Liver (tissue), 9 donors: Measurements from ENCODE around the gene CFAP65. TPM values are rescaled to one million over a fixed set of nuclear protein-coding genes. Genes with fewer than 3 reads are reported as not detected.

Source experiments
- DNase-seq: peaks from one replicate; pipeline ENCODE4 v3.0.0-alpha.2; 2017; ENCODE audit warnings: low spot score
- H3K27ac ChIP-seq, 2 donors: one replicate each; pipeline ENCODE4 v1.7.0; 2013; ENCODE audit warnings: inconsistent platforms in 2 of 2, low read length in 2 of 2, control low read depth in 1 of 2, low read depth in 1 of 2, mild to moderate bottlenecking in 1 of 2
- H3K27me3 ChIP-seq, 4 donors: one replicate each; pipeline versions ENCODE4 v1.6.1 to v1.7.0; 2013; ENCODE audit warnings: low read length in 3 of 4, inconsistent platforms in 1 of 4, mild to moderate bottlenecking in 1 of 4, moderate library complexity in 1 of 4; ENCODE audit not compliant: control insufficient read depth in 4 of 4, insufficient read depth in 4 of 4
- H3K36me3 ChIP-seq, 4 donors: one replicate each; pipeline versions ENCODE4 v1.6.1 to v1.7.0; 2013; ENCODE audit warnings: low read length in 3 of 4, mild to moderate bottlenecking in 3 of 4, low read depth in 1 of 4, moderate library complexity in 1 of 4; ENCODE audit not compliant: control insufficient read depth in 4 of 4, insufficient read depth in 3 of 4
- H3K4me1 ChIP-seq, 4 donors: one replicate each; pipeline versions ENCODE4 v1.6.1 to v1.7.0; 2013; ENCODE audit warnings: low read length in 3 of 4, mild to moderate bottlenecking in 3 of 4, moderate library complexity in 1 of 4; ENCODE audit not compliant: control insufficient read depth in 4 of 4, insufficient read depth in 4 of 4
- H3K4me3 ChIP-seq, 3 donors: one replicate each; pipeline versions ENCODE4 v1.6.1 to v1.7.0; 2013; ENCODE audit warnings: low read length in 3 of 3, control low read depth in 1 of 3, low read depth in 1 of 3, mild to moderate bottlenecking in 1 of 3
- H3K9ac ChIP-seq, 2 donors: one replicate each; pipeline ENCODE4 v1.7.0; 2013; ENCODE audit warnings: low read length in 2 of 2, mild to moderate bottlenecking in 2 of 2, moderate library complexity in 2 of 2, control low read depth in 1 of 2, low read depth in 1 of 2
- H3K9me3 ChIP-seq, 4 donors: one replicate each; pipeline versions ENCODE4 v1.6.1 to v1.7.0; 2013; ENCODE audit warnings: low read length in 3 of 4; ENCODE audit not compliant: control insufficient read depth in 4 of 4
- ATF3 ChIP-seq: IDR thresholded peaks from 2 replicates; pipeline ENCODE4 v1.6.1; 2016; ENCODE audit warnings: antibody characterized with exemption
- CTCF ChIP-seq: fragments of 150-350 bp; IDR thresholded peaks from 2 replicates; pipeline ENCODE4 v1.5.1; 2017; ENCODE audit warnings: improper control_type of control experiment, low read depth, low read length; ENCODE audit not compliant: missing input control
- EGR1 ChIP-seq, 2 donors: IDR thresholded peaks; 2 replicates each; pipeline ENCODE4 v1.6.1; 2016 to 2018; ENCODE audit warnings: antibody characterized with exemption in 2 of 2, low read depth in 2 of 2
- FOXA1 ChIP-seq: IDR thresholded peaks from 2 replicates; pipeline ENCODE4 v1.6.1; 2016; ENCODE audit warnings: antibody characterized with exemption
- FOXA2 ChIP-seq: IDR thresholded peaks from 2 replicates; pipeline ENCODE4 v1.6.1; 2016; ENCODE audit warnings: antibody characterized with exemption
- GABPA ChIP-seq, 2 donors: IDR thresholded peaks in 1 of 2; conservative IDR thresholded peaks in 1 of 2; 2 replicates each; pipeline ENCODE4 v1.6.1; 2016; ENCODE audit warnings: antibody characterized with exemption in 2 of 2, mild to moderate bottlenecking in 1 of 2, moderate library complexity in 1 of 2
- HNF4A ChIP-seq, 2 donors: conservative IDR thresholded peaks; 2 replicates each; pipeline ENCODE4 v1.6.1; 2016; ENCODE audit warnings: antibody characterized with exemption in 2 of 2, mild to moderate bottlenecking in 2 of 2
- HNF4G ChIP-seq: IDR thresholded peaks from 2 replicates; pipeline ENCODE4 v1.6.1; 2016; ENCODE audit warnings: antibody characterized with exemption
- JUND ChIP-seq, 2 donors: IDR thresholded peaks; 2 replicates each; pipeline ENCODE4 v1.6.1; 2016; ENCODE audit warnings: antibody characterized with exemption in 2 of 2
- MAX ChIP-seq: IDR thresholded peaks from 2 replicates; pipeline ENCODE4 v1.6.1; 2016; ENCODE audit warnings: antibody characterized with exemption
- NR2F2 ChIP-seq: IDR thresholded peaks from 2 replicates; pipeline ENCODE4 v1.6.1; 2016; ENCODE audit warnings: antibody characterized with exemption
- RAD21 ChIP-seq, 2 donors: IDR thresholded peaks; 2 replicates each; pipeline ENCODE4 v1.6.1; 2016; ENCODE audit warnings: antibody characterized with exemption in 2 of 2, mild to moderate bottlenecking in 2 of 2
- REST ChIP-seq: IDR thresholded peaks from 2 replicates; pipeline ENCODE4 v1.6.1; 2016; ENCODE audit warnings: antibody characterized with exemption, mild to moderate bottlenecking
- RXRA ChIP-seq, 2 donors: IDR thresholded peaks; 2 replicates each; pipeline ENCODE4 v1.6.1; 2017 to 2018; ENCODE audit warnings: antibody characterized with exemption in 2 of 2, mild to moderate bottlenecking in 1 of 2
- SP1 ChIP-seq: IDR thresholded peaks from 2 replicates; pipeline ENCODE4 v1.6.1; 2018; ENCODE audit warnings: antibody characterized with exemption, mild to moderate bottlenecking
- TAF1 ChIP-seq: conservative IDR thresholded peaks from 2 replicates; pipeline ENCODE4 v1.6.1; 2016; ENCODE audit warnings: antibody characterized with exemption, mild to moderate bottlenecking
- YY1 ChIP-seq: IDR thresholded peaks from 2 replicates; pipeline ENCODE4 v1.6.1; 2016; ENCODE audit warnings: antibody characterized with exemption, mild to moderate bottlenecking
- ZBTB33 ChIP-seq: IDR thresholded peaks from 2 replicates; pipeline ENCODE4 v1.6.1; 2016; ENCODE audit warnings: antibody characterized with exemption
- WGBS: extraction: QIAGEN DNeasy Blood & Tissue Kit; methylation state at CpG from one replicate; pipeline ENCODE4 v1.1.7; 2013; 5-methylcytosine and 5-hydroxymethylcytosine counted together
- polyA plus RNA-seq, 2 donors: library from polyadenylated mRNA; stranded (reverse) in 1 of 2; unstranded in 1 of 2; fragments of 200-250 nt in 1 of 2; fragments of >200 nt in 1 of 2; fragmentation: Nextera tagmentation in 1 of 2; extraction: Ambion mirVana in 1 of 2; gene quantifications; one replicate each; pipeline versions ENCODE4 v1.2.1 to v1.2.3, GENCODE V29; 2013 to 2015
- total RNA-seq, 2 donors: library from RNA; depleted of rRNA; stranded (reverse); fragments of >200 nt; gene quantifications; one replicate each; pipeline ENCODE4 v1.2.3, GENCODE V29; 2014
- donor health status: healthy.
- donor health status: healthy.
- donor health status: healthy.
- donor health status: healthy.
- donor health status: healthy.

Gene CFAP65
- total and polyA plus RNA-seq, 4 donors, result not detected

- Histone ChIP-seq H3K4me3 (no peak overlapping the region), H3K27ac (no peak overlapping the region), H3K36me3 (peaks cover 0 to 15% (median 6%) of the 10 kb centered on the region in 4 donors), H3K4me1 (peaks cover 0 to 15% (median 11%) of the 10 kb centered on the region in 4 donors), H3K27me3 (no peaks in the 10 kb centered on the region), H3K9me3 (no peaks in the 10 kb centered on the region), H3K9ac (no peak overlapping the region)
- no peak for DNase-seq
- TF ChIP-seq NR2F2, result no peak
- no peak for TF ChIP-seq REST
- TF ChIP-seq RAD21 (IDR thresholded peaks at IDR 0.05), result peak in 1 of 2 donors; percentile 10
- TF ChIP-seq HNF4A (conservative IDR thresholded peaks at IDR 0.05), result peak; percentile 23 to 37
- no peak for TF ChIP-seq FOXA2
- peak; percentile 25 for TF ChIP-seq SP1
- no peak for TF ChIP-seq ATF3
- 30% methylated on average over 6 of the region's 6 CpGs for WGBS
These were observed 30.0 kb upstream of the CFAP65 start for GRCh38 chr2:219071131-219071816.

GRCh38 chr2:219065484-219065883 lies 24.2 kb upstream of the CFAP65 start:
- 83% methylated on average over 1 of the region's 1 CpG for WGBS
- Histone ChIP-seq H3K4me3 (no peak overlapping the region), H3K27me3 (no peaks in the 10 kb centered on the region), H3K36me3 (no peaks in the 10 kb centered on the region), H3K9ac (no peak overlapping the region), H3K4me1 (peaks cover 0 to 8% (median under 1%) of the 10 kb centered on the region in 4 donors), H3K9me3 (no peaks in the 10 kb centered on the region), H3K27ac (no peak overlapping the region)
- DNase-seq, result no peak
- TF ChIP-seq ATF3 (no peak), NR2F2 (no peak), MAX (no peak), REST (no peak), HNF4A (conservative IDR thresholded peaks at IDR 0.05) (no peak), FOXA2 (no peak), EGR1 (IDR thresholded peaks at IDR 0.05; ENCODE audit: low read depth in 2 of 2) (no peak), SP1 (no peak), RAD21 (IDR thresholded peaks at IDR 0.05) (no peak), RXRA (IDR thresholded peaks at IDR 0.05) (no peak), ZBTB33 (no peak), TAF1 (no peak), GABPA (IDR thresholded peaks at IDR 0.05 in 1 of 2, conservative IDR thresholded peaks at IDR 0.05 in 1 of 2) (no peak), YY1 (no peak), JUND (IDR thresholded peaks at IDR 0.05) (no peak), FOXA1 (no peak), HNF4G (no peak), CTCF (no peak)
